GM12801 (cell line): ENCODE measurements around the gene C2orf76.

ENCODE experiments used
- TF ChIP-seq, protein P1 (sequence below): IDR thresholded peaks from one replicate; pipeline ENCODE4 v1.5.1; 2011; ENCODE audit warnings: control low read depth; ENCODE audit not compliant: insufficient read length; ENCODE audit errors: extremely low read depth

Gene C2orf76

GRCh38 chr2:119326938-119327337 is 39.7 kb downstream of the C2orf76 start:
- TF ChIP-seq, protein P1, sequence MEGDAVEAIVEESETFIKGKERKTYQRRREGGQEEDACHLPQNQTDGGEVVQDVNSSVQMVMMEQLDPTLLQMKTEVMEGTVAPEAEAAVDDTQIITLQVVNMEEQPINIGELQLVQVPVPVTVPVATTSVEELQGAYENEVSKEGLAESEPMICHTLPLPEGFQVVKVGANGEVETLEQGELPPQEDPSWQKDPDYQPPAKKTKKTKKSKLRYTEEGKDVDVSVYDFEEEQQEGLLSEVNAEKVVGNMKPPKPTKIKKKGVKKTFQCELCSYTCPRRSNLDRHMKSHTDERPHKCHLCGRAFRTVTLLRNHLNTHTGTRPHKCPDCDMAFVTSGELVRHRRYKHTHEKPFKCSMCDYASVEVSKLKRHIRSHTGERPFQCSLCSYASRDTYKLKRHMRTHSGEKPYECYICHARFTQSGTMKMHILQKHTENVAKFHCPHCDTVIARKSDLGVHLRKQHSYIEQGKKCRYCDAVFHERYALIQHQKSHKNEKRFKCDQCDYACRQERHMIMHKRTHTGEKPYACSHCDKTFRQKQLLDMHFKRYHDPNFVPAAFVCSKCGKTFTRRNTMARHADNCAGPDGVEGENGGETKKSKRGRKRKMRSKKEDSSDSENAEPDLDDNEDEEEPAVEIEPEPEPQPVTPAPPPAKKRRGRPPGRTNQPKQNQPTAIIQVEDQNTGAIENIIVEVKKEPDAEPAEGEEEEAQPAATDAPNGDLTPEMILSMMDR: no peak

DNA sequence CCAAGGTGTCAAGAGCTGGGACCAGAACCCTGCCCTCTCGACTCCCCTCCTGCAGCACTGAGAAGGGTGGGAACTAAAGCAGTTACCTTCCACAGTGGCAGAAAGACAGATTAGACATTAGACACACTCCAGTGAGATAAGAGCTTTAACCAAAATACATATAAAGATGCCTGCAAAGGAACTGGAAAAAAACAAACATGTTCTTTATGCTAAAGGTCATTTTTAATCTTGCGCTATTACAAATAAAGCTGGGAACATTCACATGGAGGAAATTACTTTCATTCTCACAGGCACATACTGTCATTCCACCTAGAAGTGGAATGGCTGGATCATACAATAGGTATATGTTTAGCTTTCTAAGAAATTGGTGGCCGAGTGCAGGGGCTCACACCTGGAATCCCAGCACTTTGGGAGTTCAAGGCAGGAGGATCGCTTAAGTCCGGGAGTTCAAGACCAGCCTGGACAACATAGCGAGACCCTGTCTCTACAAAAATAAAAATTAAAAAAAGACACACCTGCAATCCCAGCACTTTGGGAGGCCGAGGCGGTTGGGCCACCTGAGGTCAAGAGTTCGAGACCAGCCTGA is 41.9 kb downstream of the C2orf76 start:
- TF ChIP-seq, protein P1: no peak

DNA sequence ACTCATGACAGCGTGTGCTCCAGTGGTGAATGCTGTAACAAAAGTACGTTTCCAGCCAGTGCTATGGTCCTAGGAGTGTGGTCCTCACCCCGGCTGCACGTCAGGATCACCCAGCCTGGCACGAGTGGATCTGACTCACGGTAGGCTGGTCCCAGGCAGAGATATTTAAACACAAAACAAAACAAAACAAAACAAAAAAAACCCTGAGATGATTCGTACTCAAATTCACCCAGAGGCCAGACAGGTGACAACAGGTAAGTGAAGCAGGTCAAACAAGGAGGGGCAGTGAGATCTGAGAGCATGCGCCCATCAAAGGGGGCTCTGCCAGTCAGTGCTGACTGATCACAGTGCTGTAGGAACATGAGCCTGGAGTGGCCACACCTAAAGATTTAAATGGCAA is 43.2 kb downstream of the C2orf76 start:
- TF ChIP-seq, protein P1: no peak

DNA sequence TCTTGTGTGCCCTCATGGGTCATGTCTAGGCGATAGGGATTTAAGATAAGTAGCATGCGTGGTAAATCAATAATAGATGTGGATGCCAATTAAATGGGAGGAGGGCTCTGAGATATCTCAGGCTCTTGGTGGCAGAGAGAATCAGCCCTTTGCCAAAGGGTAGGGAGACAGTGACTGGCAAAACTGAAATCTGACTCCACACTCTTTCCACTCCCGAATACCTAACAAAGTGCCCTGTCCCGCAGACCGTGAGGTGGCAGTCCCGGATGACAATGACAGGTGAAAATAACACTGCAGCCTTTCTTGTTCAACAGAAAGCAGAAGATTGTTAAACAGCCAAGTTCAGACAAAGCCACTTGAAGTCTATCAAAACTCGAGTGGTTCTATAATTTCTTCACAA is 47.0 kb downstream of the C2orf76 start:
- TF ChIP-seq, protein P1: no peak

DNA sequence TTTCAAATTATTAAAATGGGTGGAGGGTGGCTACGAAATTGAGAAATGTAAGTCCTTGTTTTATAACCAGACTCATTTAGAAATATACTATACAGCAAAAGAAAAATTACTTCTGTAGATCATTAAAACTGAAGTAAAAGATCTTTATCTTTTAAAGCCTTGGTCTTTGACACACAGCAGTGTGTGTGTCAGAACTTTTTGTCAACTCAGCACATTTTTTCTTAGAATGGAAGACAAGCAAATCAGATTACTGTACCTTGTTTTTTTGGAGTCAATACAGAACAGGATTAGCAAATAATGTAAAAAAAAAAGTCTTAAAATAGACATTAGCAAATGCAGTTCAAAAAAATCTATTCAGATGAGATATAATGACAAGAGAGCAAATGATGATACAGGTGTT is 49.1 kb downstream of the C2orf76 start:
- TF ChIP-seq, protein P1: no peak

- TF ChIP-seq, protein P1: no peak
Observed at GRCh38 chr2:119316066-119316465, 50.6 kb downstream of the C2orf76 start.

DNA sequence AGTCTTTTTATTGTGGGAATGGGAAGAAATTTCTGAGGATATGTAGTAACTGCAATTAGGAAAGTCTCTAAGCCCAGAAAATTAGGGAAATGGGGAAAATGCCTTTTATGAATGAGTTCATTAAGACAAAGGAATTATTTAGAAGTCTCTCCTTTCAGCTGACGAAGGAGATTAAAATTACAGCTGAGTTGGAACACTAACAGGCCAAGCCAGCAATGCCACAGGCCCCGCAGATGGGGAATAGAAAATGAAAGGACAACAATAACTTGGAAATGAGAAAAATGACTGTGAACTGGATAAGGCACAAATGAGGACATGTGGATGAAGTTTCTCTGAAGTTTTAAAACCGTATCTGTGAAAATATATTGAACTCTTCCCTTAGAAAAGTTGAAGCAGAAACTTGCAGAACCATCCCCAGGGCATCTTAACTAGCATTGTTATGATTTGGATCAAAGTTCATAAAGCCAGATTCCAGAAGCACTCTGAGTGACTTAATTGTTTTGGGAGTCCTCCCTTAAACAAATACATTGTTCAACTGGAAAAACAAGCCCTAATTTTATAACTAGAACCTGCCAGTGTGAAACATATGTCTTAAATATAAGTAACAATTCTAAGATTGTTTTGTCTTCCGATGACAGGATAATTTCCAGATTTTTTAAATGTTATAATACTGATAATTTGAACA is 51.3 kb downstream of the C2orf76 start:
- TF ChIP-seq, protein P1: no peak

DNA sequence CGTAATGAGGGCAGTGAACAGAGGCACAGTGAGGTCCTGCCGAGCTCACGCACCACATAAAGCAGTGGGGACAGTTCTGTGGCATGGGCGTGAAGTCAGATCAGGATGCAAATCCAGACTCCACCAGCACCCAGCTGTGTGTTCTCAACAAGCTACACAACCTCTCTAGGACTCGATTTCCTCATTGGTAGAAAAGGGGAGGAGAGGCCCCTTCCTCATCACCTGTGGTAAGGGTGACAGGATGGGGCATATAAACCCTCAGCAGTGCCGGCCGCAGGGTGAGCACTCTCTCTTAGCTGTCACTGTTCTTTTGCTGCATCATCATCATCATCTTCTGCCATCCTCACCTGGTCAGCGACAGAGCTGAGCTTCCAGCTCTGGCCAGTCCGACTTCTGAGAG is 54.8 kb downstream of the C2orf76 start:
- TF ChIP-seq, protein P1: no peak
